Stimulated activated CD8-positive, alpha-beta memory T cell treated with anti-CD3 and anti-CD28 coated beads, Interleukin-12 subunit alpha, Interleukin-12 subunit beta, amount 100 ng/mL, for 1 hour (primary cell): ENCODE measurements around the gene GRAMD4.

Source experiments
- DNase-seq: peaks from one replicate; pipeline ENCODE4 v3.0.0-alpha.2; 2020; ENCODE audit warnings: low read depth

Gene GRAMD4

GRCh38 chr22:46596819-46597218 lies 23.4 kb upstream of the GRAMD4 start:
- no peak for DNase-seq

- no peak for DNase-seq
These were observed 22.0 kb upstream of the GRAMD4 start for GRCh38 chr22:46598224-46598623.

GRCh38 chr22:46598737-46599424 lies 21.3 kb upstream of the GRAMD4 start:
- no peak for DNase-seq

GRCh38 chr22:46600273-46600796 lies 19.9 kb upstream of the GRAMD4 start:
- no peak for DNase-seq

GRCh38 chr22:46602025-46602424 lies 18.2 kb upstream of the GRAMD4 start:
- DNase-seq: no peak

- DNase-seq: peak; percentile 15
These were observed 15.9 kb upstream of the GRAMD4 start for GRCh38 chr22:46604306-46604690.

- DNase-seq: no peak
These were observed 15.1 kb upstream of the GRAMD4 start for GRCh38 chr22:46605117-46605516.

GRCh38 chr22:46606886-46607285 lies 13.3 kb upstream of the GRAMD4 start:
- no peak for DNase-seq

- DNase-seq: no peak
These were observed 12.6 kb upstream of the GRAMD4 start for GRCh38 chr22:46607483-46608114.

- DNase-seq: no peak
These were observed 11.0 kb upstream of the GRAMD4 start for GRCh38 chr22:46609175-46609690.

GRCh38 chr22:46609724-46610201 lies 10.4 kb upstream of the GRAMD4 start:
- no peak for DNase-seq

- no peak for DNase-seq
These were observed 9.8 kb upstream of the GRAMD4 start for GRCh38 chr22:46610356-46610755.

GRCh38 chr22:46611189-46611588 lies 9.0 kb upstream of the GRAMD4 start:
- no peak for DNase-seq

- no peak for DNase-seq
These were observed 7.8 kb upstream of the GRAMD4 start for GRCh38 chr22:46612341-46612903.

- peak; percentile 25 for DNase-seq
These were observed 7.1 kb upstream of the GRAMD4 start for GRCh38 chr22:46612904-46613605.

GRCh38 chr22:46613606-46614021 lies 6.6 kb upstream of the GRAMD4 start:
- DNase-seq: no peak

- peak; percentile 54 for DNase-seq
These were observed 5.9 kb upstream of the GRAMD4 start for GRCh38 chr22:46614025-46614931.

GRCh38 chr22:46617207-46617985 lies 2.8 kb upstream of the GRAMD4 start:
- DNase-seq: no peak

GRCh38 chr22:46617986-46618647 lies 2.1 kb upstream of the GRAMD4 start:
- DNase-seq: no peak

- no peak for DNase-seq
These were observed 1.5 kb upstream of the GRAMD4 start for GRCh38 chr22:46618667-46619066.
